WI38 (cell line): ENCODE data around the gene MTUS2.

Source experiments
- H3K4me3 ChIP-seq: 2 replicates; pipeline ENCODE4 v1.5.1; 2011; ENCODE audit warnings: low read depth, mild to moderate bottlenecking, control low read depth, low read length
- TF ChIP-seq, protein P1 (sequence below): IDR thresholded peaks from 2 replicates; pipeline ENCODE4 v1.5.1; 2012; ENCODE audit warnings: low read depth, mild to moderate bottlenecking, control low read depth, low read length

Gene MTUS2

DNA sequence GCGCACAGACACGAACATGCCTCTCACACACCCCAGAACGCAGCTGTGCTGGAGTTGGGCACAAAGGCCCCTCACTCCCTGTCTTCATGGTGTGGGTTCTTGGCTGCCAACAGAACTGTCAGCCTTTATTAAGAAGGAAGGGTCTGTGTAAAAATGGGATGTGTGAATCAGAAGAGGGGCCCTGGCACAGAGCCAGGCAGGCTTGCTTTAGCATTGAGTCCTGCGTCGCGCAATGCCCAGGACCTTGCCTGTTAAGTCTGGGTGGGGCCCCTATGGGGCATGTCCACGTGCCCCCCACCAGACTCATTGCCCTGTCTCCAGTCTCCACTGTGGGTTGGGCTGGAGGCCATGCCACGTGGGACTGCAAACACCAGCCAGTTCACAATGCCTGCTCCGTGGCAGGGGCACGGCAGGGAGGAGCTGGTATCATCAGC, 690.5 kb downstream of the MTUS2 start:
- TF ChIP-seq, protein P1, sequence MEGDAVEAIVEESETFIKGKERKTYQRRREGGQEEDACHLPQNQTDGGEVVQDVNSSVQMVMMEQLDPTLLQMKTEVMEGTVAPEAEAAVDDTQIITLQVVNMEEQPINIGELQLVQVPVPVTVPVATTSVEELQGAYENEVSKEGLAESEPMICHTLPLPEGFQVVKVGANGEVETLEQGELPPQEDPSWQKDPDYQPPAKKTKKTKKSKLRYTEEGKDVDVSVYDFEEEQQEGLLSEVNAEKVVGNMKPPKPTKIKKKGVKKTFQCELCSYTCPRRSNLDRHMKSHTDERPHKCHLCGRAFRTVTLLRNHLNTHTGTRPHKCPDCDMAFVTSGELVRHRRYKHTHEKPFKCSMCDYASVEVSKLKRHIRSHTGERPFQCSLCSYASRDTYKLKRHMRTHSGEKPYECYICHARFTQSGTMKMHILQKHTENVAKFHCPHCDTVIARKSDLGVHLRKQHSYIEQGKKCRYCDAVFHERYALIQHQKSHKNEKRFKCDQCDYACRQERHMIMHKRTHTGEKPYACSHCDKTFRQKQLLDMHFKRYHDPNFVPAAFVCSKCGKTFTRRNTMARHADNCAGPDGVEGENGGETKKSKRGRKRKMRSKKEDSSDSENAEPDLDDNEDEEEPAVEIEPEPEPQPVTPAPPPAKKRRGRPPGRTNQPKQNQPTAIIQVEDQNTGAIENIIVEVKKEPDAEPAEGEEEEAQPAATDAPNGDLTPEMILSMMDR = no peak
- no peak overlapping the region for H3K4me3 ChIP-seq

DNA sequence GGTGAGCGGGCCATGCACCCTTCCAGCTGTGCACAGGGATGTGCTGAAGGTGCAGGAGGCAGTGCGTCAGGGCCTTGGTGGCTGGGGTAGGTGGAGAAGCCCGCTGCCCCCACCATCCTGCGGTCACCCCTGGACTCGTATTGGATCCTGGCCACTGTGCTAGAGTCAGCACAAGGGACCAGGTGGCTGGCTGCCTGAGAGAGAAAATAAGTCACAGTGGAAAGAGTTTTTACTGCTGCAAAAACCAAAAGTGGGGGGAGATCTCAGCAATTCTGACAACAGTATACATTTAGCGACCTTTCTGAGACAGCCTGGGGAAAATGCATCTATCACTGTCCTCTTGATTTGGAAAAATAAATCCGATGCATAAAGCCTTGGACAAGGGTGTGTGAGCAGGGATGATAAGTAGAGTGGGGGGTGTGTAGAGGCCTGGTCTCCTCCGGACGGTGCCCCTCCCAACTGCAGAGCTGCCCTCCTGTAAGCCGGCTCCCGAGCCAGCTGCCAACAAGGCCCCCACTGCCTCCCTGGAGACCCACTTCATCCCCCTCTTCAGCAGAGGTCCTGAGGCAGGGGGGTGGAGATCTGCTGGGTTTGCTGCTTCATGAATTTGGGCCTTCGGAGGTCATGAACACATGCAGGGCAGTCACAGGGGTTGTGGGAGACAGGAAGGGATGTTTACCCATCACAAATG, 691.1 kb downstream of the MTUS2 start:
- TF ChIP-seq, protein P1 = no peak
- H3K4me3 ChIP-seq = no peak overlapping the region

DNA sequence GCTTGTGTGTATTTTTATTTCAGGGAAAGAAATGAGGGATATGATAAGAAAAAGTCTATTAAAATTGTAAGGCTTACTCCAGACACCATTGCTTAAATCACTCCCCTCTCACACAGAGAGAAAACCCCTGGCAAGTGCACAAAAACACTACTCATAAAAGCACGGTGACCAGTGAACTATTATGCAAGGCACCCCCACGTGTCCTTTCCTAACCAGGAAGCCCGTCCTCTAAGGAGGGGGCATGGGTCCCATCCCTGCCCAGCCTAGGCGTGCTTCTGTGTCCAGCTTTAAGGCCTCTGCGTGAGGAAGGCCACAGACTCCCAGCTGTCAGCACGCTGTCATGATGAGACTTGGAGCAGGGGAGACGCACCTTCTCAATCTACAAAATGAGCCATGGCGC, 691.8 kb downstream of the MTUS2 start:
- no peak overlapping the region for H3K4me3 ChIP-seq
- TF ChIP-seq, protein P1 = no peak

DNA sequence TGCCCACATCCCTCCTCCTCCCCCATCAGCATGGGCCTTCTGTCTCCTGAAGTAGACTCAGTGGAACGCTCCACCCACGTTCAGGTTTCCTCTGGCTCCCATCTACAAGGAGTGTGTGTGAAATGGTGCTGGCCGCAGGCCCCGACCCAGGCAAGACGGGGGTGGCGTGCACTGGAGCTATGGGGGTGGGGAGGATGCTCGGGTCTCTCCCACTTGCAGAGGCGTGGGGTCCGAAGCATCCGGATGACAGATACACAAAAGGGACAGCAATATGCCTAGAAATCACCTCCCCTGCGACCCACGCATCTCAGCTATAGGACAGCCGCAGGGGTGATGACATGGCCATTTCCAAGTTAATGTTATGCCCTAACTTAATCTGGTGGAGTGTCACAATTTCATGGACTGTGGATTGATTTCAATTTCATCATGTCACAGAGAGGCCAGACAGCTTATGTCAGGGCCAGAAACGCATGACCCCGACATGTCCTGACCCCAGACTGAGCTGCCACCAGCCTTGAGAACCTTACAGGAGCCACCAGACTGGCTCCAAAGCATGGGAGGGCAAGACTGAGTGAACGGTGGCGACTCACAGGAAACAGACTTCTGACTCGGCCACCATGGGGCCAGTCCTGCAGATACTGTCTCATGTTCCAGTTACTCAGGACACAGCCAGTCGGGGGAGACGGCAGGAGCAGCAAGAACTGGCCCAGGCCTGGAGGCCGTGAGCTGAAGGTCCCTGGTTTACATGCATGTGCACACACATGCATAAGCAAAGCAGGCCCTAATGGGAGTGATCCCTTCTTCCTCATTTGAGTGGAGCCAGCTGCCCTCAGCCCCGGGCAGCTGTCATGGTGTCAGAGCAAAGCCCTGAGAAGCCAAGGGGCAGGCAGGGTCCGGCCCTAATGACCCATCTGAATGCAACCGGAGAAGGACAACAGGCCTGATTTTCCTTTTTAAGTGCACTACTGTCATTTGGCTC, 693.2 kb downstream of the MTUS2 start:
- H3K4me3 ChIP-seq = no peak overlapping the region
- TF ChIP-seq, protein P1 = no peak

DNA sequence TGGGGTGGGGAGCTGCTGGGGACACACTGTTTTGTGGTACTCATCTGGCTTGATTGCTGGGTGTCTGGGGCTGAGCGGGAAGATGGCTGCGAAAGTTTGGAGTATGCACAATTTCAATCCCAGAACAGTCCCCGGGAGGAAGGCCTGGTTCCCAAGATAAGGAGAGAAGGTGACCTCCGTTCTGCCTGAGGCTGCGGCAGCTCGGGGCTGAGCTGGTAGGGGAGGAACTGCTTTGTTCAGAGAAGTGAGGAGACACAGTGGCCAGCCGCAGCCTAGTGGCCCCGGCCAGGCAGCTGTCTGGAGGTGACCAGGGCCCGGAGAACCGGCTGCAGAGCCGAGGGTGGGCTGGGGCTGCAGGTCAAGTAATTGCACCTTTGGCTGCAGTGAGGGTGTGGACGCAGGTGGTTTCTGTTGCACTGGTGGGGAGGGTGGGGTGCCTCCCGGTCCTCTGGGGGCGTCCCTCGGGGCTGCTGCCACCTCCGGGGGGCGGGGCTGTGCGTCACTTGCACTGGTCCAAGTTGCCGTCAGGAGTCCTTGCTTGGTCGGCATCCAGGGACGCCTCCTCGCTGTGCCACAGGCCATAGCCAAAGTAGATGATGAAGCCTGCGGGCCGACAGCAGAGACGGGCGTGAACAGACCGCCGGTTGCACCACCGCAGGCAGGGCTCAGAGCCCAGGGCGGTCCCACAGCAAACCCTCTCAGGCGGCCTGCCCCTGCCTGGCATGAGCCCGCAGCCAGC, 694.0 kb downstream of the MTUS2 start:
- TF ChIP-seq, protein P1 = no peak
- no peak overlapping the region for H3K4me3 ChIP-seq

DNA sequence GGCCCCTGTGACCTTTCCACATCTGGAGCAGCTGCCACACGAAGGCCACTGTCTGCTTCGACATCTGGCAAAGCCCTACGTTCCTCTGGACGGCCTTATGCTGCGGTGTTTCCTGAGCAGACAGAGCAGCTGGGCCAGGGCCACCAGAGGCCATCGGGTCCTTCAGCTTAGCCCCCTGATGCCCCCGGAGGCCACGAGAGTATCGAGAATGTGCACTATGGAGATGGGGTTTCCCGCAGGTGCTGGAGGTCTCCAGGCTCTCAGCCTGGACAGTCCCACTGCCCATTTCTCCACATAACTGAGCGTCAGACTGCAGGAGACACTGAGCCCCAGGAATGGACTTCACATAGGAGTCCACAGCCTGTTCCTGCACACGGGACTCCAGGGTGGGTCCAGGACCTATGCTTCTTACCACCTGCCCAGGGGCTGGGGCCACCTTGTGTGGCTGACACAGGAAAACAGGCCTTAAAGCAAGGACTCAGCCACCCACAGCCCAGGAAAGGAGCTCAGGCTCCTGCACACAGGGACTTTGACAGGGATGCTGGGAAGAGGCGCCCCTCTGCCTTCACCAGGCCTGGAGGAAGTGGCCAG, 694.7 kb downstream of the MTUS2 start:
- H3K4me3 ChIP-seq = no peak overlapping the region
- TF ChIP-seq, protein P1 = no peak
